H1 (cell line): ENCODE measurements around the gene IDI1. TPM values are rescaled to one million over a fixed set of nuclear protein-coding genes. Genes with fewer than 3 reads are reported as not detected.
A peak's percentile ranks its signal among the peaks of the same experiment; 100 is the strongest.

Experiments
- CTCF ChIA-PET: fragments of 300-600 bp; sonication (Branson Sonifier 250); formaldehyde crosslinking; loops from one replicate; lab custom pipeline; 2021; ENCODE audit not compliant: partially characterized antibody; lab: Charles Lee
- POLR2A ChIA-PET: fragments of 300-600 bp; sonication (Branson Sonifier 250); formaldehyde crosslinking; loops from one replicate; lab custom pipeline; 2021; ENCODE audit warnings: inconsistent platforms; ENCODE audit not compliant: partially characterized antibody; lab: Charles Lee
- DNase-seq, 2 experiments: peaks; one replicate each; pipeline versions ENCODE4 v3.0.0 to v3.0.0-alpha.2; 2010 to 2022; ENCODE audit warnings: low spot score in 2 of 2, low read depth in 1 of 2, mixed read lengths in 1 of 2
- FAIRE-seq: peaks from 2 replicates; lab custom pipeline; 2011; peaks lifted over from hg19 to GRCh38; lab: Jason Lieb, UNC
- H2AFZ ChIP-seq: 2 replicates; pipeline ENCODE4 v1.8.1; 2012; ENCODE audit warnings: low read length, inconsistent platforms
- H2AK5ac ChIP-seq: 2 replicates; pipeline ENCODE4 v1.6.1; 2013; ENCODE audit warnings: low read depth, low read length
- H2BK120ac ChIP-seq: replicated peaks from 2 replicates; pipeline ENCODE3; 2013; ENCODE audit warnings: low read depth, low read length, inconsistent platforms
- H2BK12ac ChIP-seq: 2 replicates; pipeline ENCODE4 v1.6.1; 2013; ENCODE audit warnings: low read depth, low read length
- H2BK15ac ChIP-seq: 2 replicates; pipeline ENCODE4 v1.6.1; 2013; ENCODE audit warnings: low read length
- H2BK20ac ChIP-seq: 2 replicates; pipeline ENCODE4 v1.6.1; 2013; ENCODE audit warnings: low read length
- H2BK5ac ChIP-seq: 2 replicates; pipeline ENCODE4 v1.6.1; 2013; ENCODE audit warnings: low read depth, low read length
- H3K14ac ChIP-seq: 2 replicates; pipeline ENCODE4 v1.6.1; 2013; ENCODE audit warnings: inconsistent platforms; ENCODE audit not compliant: insufficient read length
- H3K18ac ChIP-seq: 2 replicates; pipeline ENCODE4 v1.6.1; 2013; ENCODE audit warnings: low read length; ENCODE audit errors: extremely low read depth
- H3K23ac ChIP-seq: 2 replicates; pipeline ENCODE4 v1.6.1; 2013; ENCODE audit warnings: inconsistent platforms; ENCODE audit not compliant: insufficient read length
- H3K23me2 ChIP-seq: 2 replicates; pipeline ENCODE4 v1.6.1; 2013; ENCODE audit warnings: low read depth, low read length
- H3K27ac ChIP-seq: 2 replicates; pipeline ENCODE4 v1.6.1; 2011; ENCODE audit warnings: low read depth, low read length, inconsistent platforms
- H3K27me3 ChIP-seq, 4 experiments: replicated peaks in 1 of 4; 1 replicate in 1 of 4; 2 replicates in 3 of 4; pipeline versions ENCODE4 v1.6.1 to v1.8.1; 2011 to 2013; ENCODE audit warnings: low read length in 3 of 4, mild to moderate bottlenecking in 3 of 4, inconsistent platforms in 2 of 4, mixed read lengths in 2 of 4, moderate library complexity in 1 of 4; ENCODE audit not compliant: control insufficient read depth in 3 of 4, insufficient read depth in 3 of 4; ENCODE audit errors: extremely low read depth in 1 of 4
- H3K36me3 ChIP-seq, 4 experiments: 2 replicates each; pipeline versions ENCODE4 v1.6.1 to v1.8.1; 2011 to 2013; ENCODE audit warnings: mild to moderate bottlenecking in 4 of 4, low read length in 3 of 4, moderate library complexity in 2 of 4, control low read depth in 1 of 4, inconsistent platforms in 1 of 4; ENCODE audit not compliant: insufficient read depth in 4 of 4, control insufficient read depth in 2 of 4
- H3K4ac ChIP-seq: replicated peaks from 2 replicates; pipeline ENCODE3; 2013; ENCODE audit warnings: low read length, low read depth, mixed read lengths, inconsistent platforms; ENCODE audit not compliant: insufficient read length
- H3K4me1 ChIP-seq, 4 experiments: replicated peaks in 1 of 4; 1 replicate in 1 of 4; 2 replicates in 3 of 4; pipeline versions ENCODE4 v1.6.1 to v1.8.1; 2011 to 2013; ENCODE audit warnings: low read length in 3 of 4, inconsistent platforms in 2 of 4, mixed read lengths in 1 of 4; ENCODE audit not compliant: insufficient read depth in 4 of 4, control insufficient read depth in 3 of 4
- H3K4me2 ChIP-seq, 2 experiments: 2 replicates each; pipeline versions ENCODE4 v1.6.1 to v1.8.1; 2011 to 2013; ENCODE audit warnings: low read depth in 2 of 2, low read length in 2 of 2, control low read depth in 1 of 2, inconsistent platforms in 1 of 2, mild to moderate bottlenecking in 1 of 2; ENCODE audit not compliant: insufficient read depth in 1 of 2
- H3K4me3 ChIP-seq, 4 experiments: fragments of 200-600, 300-600 bp in 1 of 4; sonication (generic), shearing (Covaris generic), sonication (Bioruptor Twin) in 1 of 4; 2 replicates each; pipeline versions ENCODE4 v1.5.1 to v1.8.1; 2011 to 2016; ENCODE audit warnings: low read length in 4 of 4, low read depth in 3 of 4, control low read depth in 2 of 4, inconsistent platforms in 2 of 4, mild to moderate bottlenecking in 2 of 4, mixed read lengths in 1 of 4, moderate library complexity in 1 of 4; ENCODE audit not compliant: insufficient read depth in 2 of 4; ENCODE audit errors: extremely low read depth in 1 of 4
- H3K56ac ChIP-seq: replicated peaks from 2 replicates; pipeline ENCODE3; 2013; ENCODE audit warnings: low read depth, mild to moderate bottlenecking, mixed read lengths, low read length, inconsistent platforms; ENCODE audit not compliant: insufficient read length
- H3K79me1 ChIP-seq: 2 replicates; pipeline ENCODE4 v1.6.1; 2013; ENCODE audit warnings: low read depth, low read length, control low read depth
- H3K79me2 ChIP-seq, 2 experiments: 2 replicates each; pipeline versions ENCODE4 v1.6.1 to v1.8.1; 2012 to 2013; ENCODE audit warnings: low read length in 2 of 2, mild to moderate bottlenecking in 2 of 2, inconsistent platforms in 1 of 2; ENCODE audit not compliant: insufficient read depth in 2 of 2, control insufficient read depth in 1 of 2
- H3K9ac ChIP-seq, 4 experiments: replicated peaks in 1 of 4; 1 replicate in 1 of 4; 2 replicates in 3 of 4; pipeline versions ENCODE4 v1.6.1 to v1.8.1; 2011 to 2013; ENCODE audit warnings: low read depth in 3 of 4, low read length in 3 of 4, control low read depth in 2 of 4, mild to moderate bottlenecking in 2 of 4, moderate library complexity in 2 of 4, inconsistent platforms in 1 of 4; ENCODE audit errors: extremely low read depth in 1 of 4
- H3K9me3 ChIP-seq, 2 experiments: 2 replicates each; pipeline versions ENCODE4 v1.6.1 to v1.8.1; 2012 to 2013; ENCODE audit warnings: mild to moderate bottlenecking in 2 of 2, moderate library complexity in 2 of 2, control low read depth in 1 of 2, inconsistent platforms in 1 of 2, low read depth in 1 of 2, low read length in 1 of 2, mixed read lengths in 1 of 2; ENCODE audit not compliant: insufficient read depth in 2 of 2
- H4K20me1 ChIP-seq, 2 experiments: replicated peaks in 1 of 2; 2 replicates each; pipeline versions ENCODE3 to v1.8.1; 2011 to 2013; ENCODE audit warnings: inconsistent platforms in 2 of 2, low read length in 2 of 2, mild to moderate bottlenecking in 1 of 2; ENCODE audit not compliant: insufficient read depth in 2 of 2, control insufficient read depth in 1 of 2
- H4K5ac ChIP-seq: 2 replicates; pipeline ENCODE4 v1.6.1; 2013; ENCODE audit warnings: low read length, low read depth, mixed read lengths, inconsistent platforms; ENCODE audit not compliant: insufficient read length
- H4K8ac ChIP-seq: 2 replicates; pipeline ENCODE4 v1.8.0; 2013; ENCODE audit warnings: mild to moderate bottlenecking, moderate library complexity, low read length, inconsistent platforms; ENCODE audit not compliant: insufficient read depth; ENCODE audit errors: extremely low read depth
- H4K91ac ChIP-seq: replicated peaks from 2 replicates; pipeline ENCODE3; 2013; ENCODE audit warnings: low read length, mixed read lengths, inconsistent platforms; ENCODE audit not compliant: insufficient read length
- ASH2L ChIP-seq: fragments of 200-600, 300-600 bp; sonication (generic); IDR thresholded peaks from one replicate; pipeline ENCODE4 v1.7.1; 2017; ENCODE audit warnings: low read length
- BCL11A ChIP-seq, 2 experiments: IDR thresholded peaks; one replicate each; pipeline ENCODE4 v1.6.1; 2011; ENCODE audit warnings: low read depth in 2 of 2, low read length in 2 of 2, mild to moderate bottlenecking in 2 of 2
- CTCF ChIP-seq, 3 experiments: IDR thresholded peaks; 1 replicate in 2 of 3; 2 replicates in 1 of 3; pipeline versions ENCODE4 v1.5.1 to v1.6.1; 2011; ENCODE audit warnings: low read length in 3 of 3, mild to moderate bottlenecking in 3 of 3, inconsistent platforms in 2 of 3, low read depth in 1 of 3, moderate library complexity in 1 of 3; ENCODE audit not compliant: insufficient read depth in 1 of 3; ENCODE audit errors: control extremely low read depth in 1 of 3
- RFX5 ChIP-seq: IDR thresholded peaks from 2 replicates; pipeline ENCODE4 v1.6.1; 2011; ENCODE audit warnings: low read depth, low read length, improper control_type of control experiment, borderline replicate concordance
- WGBS, 2 experiments: shearing (Covaris generic) in 1 of 2; methylation state at CpG; one replicate each; pipeline versions ENCODE4 v1.1.6 to v1.1.7; 2013 to 2015; ENCODE audit warnings: low lambda C conversion rate in 2 of 2, mixed read lengths in 2 of 2, inconsistent platforms in 1 of 2, low coverage in 1 of 2, missing lambda C conversion rate in 1 of 2; ENCODE audit not compliant: insufficient replicate concordance in 2 of 2, insufficient coverage in 1 of 2, insufficient read length in 1 of 2; ENCODE audit errors: extremely low coverage in 1 of 2, missing lambda C conversion rate in 1 of 2; 5-methylcytosine and 5-hydroxymethylcytosine counted together
- polyA plus RNA-seq, 7 experiments: library from polyadenylated mRNA; depleted of rRNA in 3 of 7; stranded (reverse) in 5 of 7; unstranded in 2 of 7; fragments of >200 nt in 5 of 7; fragments of 200-250 nt in 2 of 7; gene quantifications; 1 replicate in 5 of 7; 2 replicates in 1 of 7; 4 replicates in 1 of 7; pipeline versions ENCODE4 v1.2.1 to v1.2.3, GENCODE V29; 2011 to 2013; ENCODE audit warnings: missing spikeins in 2 of 7, mixed read lengths in 2 of 7
- total RNA-seq: library from RNA; stranded (reverse); fragmentation: NEBNext Ultra II Directional; extraction: Animal tissue kit (Norgen Biotek cat#: 25700); gene quantifications from 2 replicates; pipeline ENCODE4 v1.2.1, GENCODE V29; 2021
- TF ChIP-seq, protein P1 (sequence below): IDR thresholded peaks from 2 replicates; pipeline ENCODE4 v1.6.1; 2012; ENCODE audit warnings: low read length, inconsistent platforms

IDI1 gene
- total and polyA plus RNA-seq, 2 of the 8 experiments (the other 6 are each of a cell fraction or from before 2014, with no cell fraction given), result 35.3 to 56.6 TPM

GRCh38 chr10:1094112-1095057 is 45.5 kb upstream of the IDI1 start:
- H3K23me2 ChIP-seq, result peaks cover 7% of the 10 kb centered on the region; the same call in 1 of the 2 replicates
- no peak overlapping the region; a peak in 1 of 7 replicates for H3K9ac ChIP-seq
- H3K4me1 ChIP-seq, result no peaks in the 10 kb centered on the region
- no peak for DNase-seq
- H4K20me1 ChIP-seq, result peaks cover 0 to 1% of the 10 kb centered on the region in 2 experiments
- H3K4ac ChIP-seq, result no peak overlapping the region
- H4K8ac ChIP-seq, result no peak overlapping the region
- no peak overlapping the region for H2BK120ac ChIP-seq
- no peak overlapping the region for H3K23ac ChIP-seq
- H4K91ac ChIP-seq, result no peak overlapping the region
- no peaks in the 10 kb centered on the region for H3K27me3 ChIP-seq
- no peaks in the 10 kb centered on the region for H3K79me1 ChIP-seq
- no peak overlapping the region for H2BK15ac ChIP-seq
- POLR2A ChIA-PET, result no interaction called here
- no peak overlapping the region for H3K56ac ChIP-seq
- no peak overlapping the region for H3K27ac ChIP-seq
- no peak overlapping the region for H3K4me3 ChIP-seq
- no peak overlapping the region for H3K4me2 ChIP-seq
- TF ChIP-seq ASH2L (no peak), CTCF (IDR thresholded peaks at IDR 0.05; ENCODE audit: control extremely low read depth in 1 of 3, insufficient read depth in 1 of 3, low read depth in 1 of 3, low read length in 3 of 3) (no peak), RFX5 (no peak), BCL11A (IDR thresholded peaks at IDR 0.05; ENCODE audit: low read depth in 2 of 2, low read length in 2 of 2) (no peak)
- TF ChIP-seq, protein P1, sequence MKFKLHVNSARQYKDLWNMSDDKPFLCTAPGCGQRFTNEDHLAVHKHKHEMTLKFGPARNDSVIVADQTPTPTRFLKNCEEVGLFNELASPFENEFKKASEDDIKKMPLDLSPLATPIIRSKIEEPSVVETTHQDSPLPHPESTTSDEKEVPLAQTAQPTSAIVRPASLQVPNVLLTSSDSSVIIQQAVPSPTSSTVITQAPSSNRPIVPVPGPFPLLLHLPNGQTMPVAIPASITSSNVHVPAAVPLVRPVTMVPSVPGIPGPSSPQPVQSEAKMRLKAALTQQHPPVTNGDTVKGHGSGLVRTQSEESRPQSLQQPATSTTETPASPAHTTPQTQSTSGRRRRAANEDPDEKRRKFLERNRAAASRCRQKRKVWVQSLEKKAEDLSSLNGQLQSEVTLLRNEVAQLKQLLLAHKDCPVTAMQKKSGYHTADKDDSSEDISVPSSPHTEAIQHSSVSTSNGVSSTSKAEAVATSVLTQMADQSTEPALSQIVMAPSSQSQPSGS, result no peak
- TF ChIP-seq, all 59 proteins: peak for 0
- Histone ChIP-seq H3K79me2 (no peaks in the 10 kb centered on the region), H3K9me3 (no peaks in the 10 kb centered on the region), H4K5ac (no peak overlapping the region), H2BK20ac (no peak overlapping the region), H2BK12ac (no peak overlapping the region), H3K14ac (no peak overlapping the region), H3K36me3 (peaks cover 0 to 22% (median 7%) of the 10 kb centered on the region in 4 experiments; a peak in 7 of 8 replicates), H2BK5ac (peak overlapping the region; percentile 60; the same call in 1 of the 2 replicates), H2AFZ (no peak overlapping the region), H2AK5ac (no peak overlapping the region), H3K18ac (no peak overlapping the region)
- CTCF ChIA-PET, result interaction anchor here (1.8 kb wide), 1 partner anchor 16 kb away, joined by 5 read pairs; no protein-coding TSS in a partner anchor
- no peak for FAIRE-seq
- WGBS, 2 experiments, result 83 to 89% methylated on average over 3 to 15 of the region's 15 CpGs
